ENCODE data around the gene FNDC3A. TPM values are rescaled to one million over a fixed set of nuclear protein-coding genes. Genes with fewer than 3 reads are reported as not detected.

The FNDC3A gene
- total RNA-seq, 1 experiment from 2014 or later, result 49.3 TPM

GRCh38 chr13:49020940-49021553 lies 45.3 kb downstream of the FNDC3A start:
- BruUV-seq (replicated peaks), result no TSS peak
- Histone ChIP-seq H3K4me1 (ENCODE audit: insufficient read depth, low read length, poor library complexity, severe bottlenecking) (no peaks in the 10 kb centered on the region), H3K4me3 (ENCODE audit: low read depth, low read length, poor library complexity, severe bottlenecking) (no peak overlapping the region), H3K27ac (ENCODE audit: low read depth, low read length, poor library complexity, severe bottlenecking) (no peak overlapping the region), H3K9me3 (ENCODE audit: low read depth, low read length, poor library complexity, severe bottlenecking) (peaks cover 19% of the 10 kb centered on the region), H3K27me3 (replicated peaks; ENCODE audit: insufficient read depth, low read depth, low read length, poor library complexity) (no peaks in the 10 kb centered on the region), H3K36me3 (ENCODE audit: insufficient read depth, low read length, poor library complexity, severe bottlenecking) (peaks cover 3% of the 10 kb centered on the region)
- intact Hi-C loops (cut with micrococcal nuclease; ENCODE audit: unreplicated experiment), result no loop called here
- ChIA-PET CTCF (no interaction called here), POLR2A (ENCODE audit: low non-redundant PET) (no interaction called here)
- no peak for TF ChIP-seq CTCF (conservative IDR thresholded peaks at IDR 0.05; ENCODE audit: low read depth, low read length)
- TF ChIP-seq EZH2 (IDR thresholded peaks at IDR 0.05; ENCODE audit: borderline replicate concordance, low read depth, low read length, poor library complexity, severe bottlenecking), result no peak
- DNase-seq (ENCODE audit: low spot score), result peak; percentile 6

GRCh38 chr13:49021953-49022352 lies 46.2 kb downstream of the FNDC3A start:
- DNase-seq (ENCODE audit: low spot score), result no peak
- H3K9me3 ChIP-seq (ENCODE audit: low read depth, low read length, poor library complexity, severe bottlenecking), result peaks cover 19% of the 10 kb centered on the region
- H3K27me3 ChIP-seq (replicated peaks; ENCODE audit: insufficient read depth, low read depth, low read length, poor library complexity), result no peaks in the 10 kb centered on the region
- no peaks in the 10 kb centered on the region for H3K4me1 ChIP-seq (ENCODE audit: insufficient read depth, low read length, poor library complexity, severe bottlenecking)
- no peak overlapping the region for H3K27ac ChIP-seq (ENCODE audit: low read depth, low read length, poor library complexity, severe bottlenecking)
- H3K36me3 ChIP-seq (ENCODE audit: insufficient read depth, low read length, poor library complexity, severe bottlenecking), result peaks cover 3% of the 10 kb centered on the region
- no TSS peak for BruUV-seq (replicated peaks)
- POLR2A ChIA-PET (ENCODE audit: low non-redundant PET), result no interaction called here
- CTCF ChIA-PET, result no interaction called here
- intact Hi-C loops (cut with micrococcal nuclease; ENCODE audit: unreplicated experiment), result no loop called here
- no peak overlapping the region for H3K4me3 ChIP-seq (ENCODE audit: low read depth, low read length, poor library complexity, severe bottlenecking)
- TF ChIP-seq CTCF (conservative IDR thresholded peaks at IDR 0.05; ENCODE audit: low read depth, low read length), result no peak
- TF ChIP-seq EZH2 (IDR thresholded peaks at IDR 0.05; ENCODE audit: borderline replicate concordance, low read depth, low read length, poor library complexity, severe bottlenecking), result no peak

GRCh38 chr13:49022472-49023144 lies 46.9 kb downstream of the FNDC3A start:
- POLR2A ChIA-PET (ENCODE audit: low non-redundant PET), result no interaction called here
- BruUV-seq (replicated peaks), result no TSS peak
- H3K27ac ChIP-seq (ENCODE audit: low read depth, low read length, poor library complexity, severe bottlenecking), result no peak overlapping the region

More at GRCh38 chr13:49022472-49023144, 46.9 kb downstream of the FNDC3A start:
- no peaks in the 10 kb centered on the region for H3K4me1 ChIP-seq (ENCODE audit: insufficient read depth, low read length, poor library complexity, severe bottlenecking)
- CTCF ChIA-PET, result no interaction called here
- DNase-seq (ENCODE audit: low spot score), result no peak
- TF ChIP-seq EZH2 (IDR thresholded peaks at IDR 0.05; ENCODE audit: borderline replicate concordance, low read depth, low read length, poor library complexity, severe bottlenecking), result no peak
- TF ChIP-seq CTCF (conservative IDR thresholded peaks at IDR 0.05; ENCODE audit: low read depth, low read length), result no peak
- no peaks in the 10 kb centered on the region for H3K27me3 ChIP-seq (replicated peaks; ENCODE audit: insufficient read depth, low read depth, low read length, poor library complexity)
- intact Hi-C loops (cut with micrococcal nuclease; ENCODE audit: unreplicated experiment), result no loop called here
- peaks cover 3% of the 10 kb centered on the region for H3K36me3 ChIP-seq (ENCODE audit: insufficient read depth, low read length, poor library complexity, severe bottlenecking)
- no peak overlapping the region for H3K4me3 ChIP-seq (ENCODE audit: low read depth, low read length, poor library complexity, severe bottlenecking)
- H3K9me3 ChIP-seq (ENCODE audit: low read depth, low read length, poor library complexity, severe bottlenecking), result peaks cover 19% of the 10 kb centered on the region
